NCI-H774 (cell line): ENCODE data around the gene TENT4A.
A peak's percentile ranks its signal among the peaks of the same experiment; 100 is the strongest.

Experiments used
- DNase-seq: peaks from one replicate; lab custom pipeline; 2025; lab: John Stamatoyannopoulos, UW

Gene TENT4A

GRCh38 chr5:6700685-6701355, 12.4 kb upstream of the TENT4A start:
- no peak for DNase-seq

GRCh38 chr5:6701491-6701890, 11.7 kb upstream of the TENT4A start:
- DNase-seq = no peak

GRCh38 chr5:6702633-6703032, 10.6 kb upstream of the TENT4A start:
- DNase-seq = no peak

- no peak for DNase-seq
These were observed 9.4 kb upstream of the TENT4A start for GRCh38 chr5:6703806-6704205.

GRCh38 chr5:6704361-6704851, 8.8 kb upstream of the TENT4A start:
- DNase-seq = no peak

GRCh38 chr5:6705088-6705487, 8.1 kb upstream of the TENT4A start:
- DNase-seq = no peak

- DNase-seq = no peak
These were observed 7.3 kb upstream of the TENT4A start for GRCh38 chr5:6705959-6706358.

GRCh38 chr5:6707852-6708251, 5.4 kb upstream of the TENT4A start:
- no peak for DNase-seq

GRCh38 chr5:6708814-6709213, 4.4 kb upstream of the TENT4A start:
- DNase-seq = peak; percentile 25

GRCh38 chr5:6710070-6710469, 3.2 kb upstream of the TENT4A start:
- no peak for DNase-seq

GRCh38 chr5:6710551-6711318, 2.5 kb upstream of the TENT4A start:
- no peak for DNase-seq

GRCh38 chr5:6711409-6712141, 1.7 kb upstream of the TENT4A start:
- DNase-seq = no peak

GRCh38 chr5:6712142-6712576, 1.1 kb upstream of the TENT4A start:
- peak; percentile 29 for DNase-seq

- peak; percentile 99 for DNase-seq
These were observed 507 bp upstream of the TENT4A start for GRCh38 chr5:6712577-6713273.

- DNase-seq = peak; percentile 26
These were observed 1.2 kb downstream of the TENT4A start for GRCh38 chr5:6714226-6715041.

GRCh38 chr5:6715271-6715670, 2.0 kb downstream of the TENT4A start:
- DNase-seq = no peak

- DNase-seq = no peak
These were observed 2.8 kb downstream of the TENT4A start for GRCh38 chr5:6715758-6716628.

- no peak for DNase-seq
These were observed 3.5 kb downstream of the TENT4A start for GRCh38 chr5:6716629-6717149.

- no peak for DNase-seq
These were observed 4.0 kb downstream of the TENT4A start for GRCh38 chr5:6717247-6717646.

- DNase-seq = no peak
These were observed 4.5 kb downstream of the TENT4A start for GRCh38 chr5:6717687-6718086.
